NCI-H345 (cell line): ENCODE measurements around the gene NPAS2.
A peak's percentile ranks its signal among the peaks of the same experiment; 100 is the strongest.

Experiments used
- DNase-seq: peaks from one replicate; lab custom pipeline; 2025; lab: John Stamatoyannopoulos, UW

NPAS2 gene

GRCh38 chr2:100855084-100855483 is 35.1 kb downstream of the NPAS2 start:
- DNase-seq, result no peak

GRCh38 chr2:100855606-100856005 is 35.7 kb downstream of the NPAS2 start:
- DNase-seq, result no peak

- no peak for DNase-seq
These were observed 36.8 kb downstream of the NPAS2 start for GRCh38 chr2:100856732-100857131.

GRCh38 chr2:100857341-100857740 is 37.4 kb downstream of the NPAS2 start:
- no peak for DNase-seq

- DNase-seq, result no peak
These were observed 38.0 kb downstream of the NPAS2 start for GRCh38 chr2:100857915-100858314.

GRCh38 chr2:100859902-100860301 is 40.0 kb downstream of the NPAS2 start:
- no peak for DNase-seq

GRCh38 chr2:100861340-100861739 is 41.4 kb downstream of the NPAS2 start:
- no peak for DNase-seq

GRCh38 chr2:100862081-100862480 is 42.1 kb downstream of the NPAS2 start:
- DNase-seq, result no peak

GRCh38 chr2:100865816-100866460 is 46.0 kb downstream of the NPAS2 start:
- no peak for DNase-seq

GRCh38 chr2:100868083-100868482 is 48.1 kb downstream of the NPAS2 start:
- DNase-seq, result no peak

- DNase-seq, result no peak
These were observed 49.2 kb downstream of the NPAS2 start for GRCh38 chr2:100869120-100869519.

- DNase-seq, result no peak
These were observed 51.0 kb downstream of the NPAS2 start for GRCh38 chr2:100870652-100871531.

GRCh38 chr2:100875516-100876230 is 55.7 kb downstream of the NPAS2 start:
- peak; percentile 85 for DNase-seq

- no peak for DNase-seq
These were observed 56.4 kb downstream of the NPAS2 start for GRCh38 chr2:100876231-100876860.

GRCh38 chr2:100877555-100877954 is 57.6 kb downstream of the NPAS2 start:
- no peak for DNase-seq

GRCh38 chr2:100878000-100878791 is 58.3 kb downstream of the NPAS2 start:
- DNase-seq, result no peak

- DNase-seq, result no peak
These were observed 59.4 kb downstream of the NPAS2 start for GRCh38 chr2:100879296-100879695.

- no peak for DNase-seq
These were observed 60.1 kb downstream of the NPAS2 start for GRCh38 chr2:100880036-100880435.

- DNase-seq, result no peak
These were observed 60.8 kb downstream of the NPAS2 start for GRCh38 chr2:100880730-100881129.

GRCh38 chr2:100882645-100883613 is 63.0 kb downstream of the NPAS2 start:
- no peak for DNase-seq
